ENCODE measurements around the gene CMIP.

Gene CMIP

DNA sequence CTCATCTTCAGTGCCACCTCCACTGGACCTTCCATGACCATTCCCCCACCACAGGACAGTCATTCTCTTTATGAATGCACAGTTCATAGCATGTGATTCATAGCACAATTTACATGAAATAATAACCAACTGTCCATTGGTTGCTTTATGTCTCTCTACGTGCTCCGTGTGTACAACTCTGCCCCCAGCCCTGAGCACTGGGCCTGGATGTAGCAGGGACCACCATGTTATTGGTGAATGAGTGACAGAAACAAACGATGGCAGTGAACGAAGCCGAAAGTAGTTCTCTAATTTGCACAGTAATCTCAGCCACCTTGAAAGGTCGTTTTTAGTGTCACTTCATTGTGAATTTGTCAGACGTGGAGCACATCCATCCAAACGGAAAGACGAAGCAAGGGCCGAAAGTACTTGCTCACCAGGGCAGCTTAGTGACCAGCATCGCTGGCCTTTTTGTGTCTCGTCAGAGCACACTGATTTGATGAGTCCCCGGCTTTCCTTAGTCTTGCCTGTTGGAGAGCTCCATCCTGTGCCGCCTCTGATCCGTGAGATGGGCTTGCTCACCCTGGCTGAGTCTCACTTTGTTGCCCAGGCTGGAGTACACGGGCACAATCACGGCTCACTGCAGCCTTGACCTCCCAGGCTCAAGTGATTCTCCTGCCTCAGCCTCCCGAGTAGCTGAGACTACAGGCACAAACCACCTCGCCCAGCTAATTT is 95.3 kb downstream of the CMIP start:
- TF ChIP-seq TAF1 (IDR thresholded peaks at IDR 0.05; ENCODE audit: low read depth): no peak
- TF ChIP-seq REST (IDR thresholded peaks at IDR 0.05; ENCODE audit: low read depth): no peak

DNA sequence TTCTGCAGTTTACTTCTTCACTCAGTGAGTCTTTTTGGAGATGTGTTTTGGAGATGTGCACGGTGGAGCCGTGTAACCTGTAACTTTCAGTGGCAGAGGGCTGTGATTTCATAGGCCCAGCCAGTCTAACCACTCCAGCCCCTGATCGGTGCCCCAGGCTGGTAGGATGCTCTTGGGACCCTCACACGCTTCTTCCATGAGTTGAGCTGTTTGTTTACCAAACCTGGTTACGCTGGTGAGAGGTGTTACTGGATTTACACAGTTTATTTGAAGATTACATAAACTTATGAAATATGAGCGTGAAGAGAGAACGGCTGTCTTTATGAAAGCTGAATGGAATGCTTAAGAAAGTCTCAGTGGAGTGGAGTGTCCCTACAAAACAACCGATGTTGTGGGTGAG is 96.7 kb downstream of the CMIP start:
- no peak for TF ChIP-seq REST (IDR thresholded peaks at IDR 0.05; ENCODE audit: low read depth)
- TF ChIP-seq MAX (IDR thresholded peaks at IDR 0.05): no peak
- TF ChIP-seq USF1 (IDR thresholded peaks at IDR 0.05): no peak
- TF ChIP-seq EP300 (IDR thresholded peaks at IDR 0.05; ENCODE audit: borderline replicate concordance): no peak
- no peak for TF ChIP-seq RAD21 (IDR thresholded peaks at IDR 0.05; ENCODE audit: low read depth)
- TF ChIP-seq TCF12 (IDR thresholded peaks at IDR 0.05; ENCODE audit: low read depth): no peak
- no peak for TF ChIP-seq FOXM1 (IDR thresholded peaks at IDR 0.05; ENCODE audit: borderline replicate concordance, low read depth)
- TF ChIP-seq NFIC (IDR thresholded peaks at IDR 0.05): no peak
- TF ChIP-seq YY1 (IDR thresholded peaks at IDR 0.05; ENCODE audit: low read depth): no peak
- no peak for TF ChIP-seq EGR1 (IDR thresholded peaks at IDR 0.05)
- TF ChIP-seq CEBPB (IDR thresholded peaks at IDR 0.05): no peak

DNA sequence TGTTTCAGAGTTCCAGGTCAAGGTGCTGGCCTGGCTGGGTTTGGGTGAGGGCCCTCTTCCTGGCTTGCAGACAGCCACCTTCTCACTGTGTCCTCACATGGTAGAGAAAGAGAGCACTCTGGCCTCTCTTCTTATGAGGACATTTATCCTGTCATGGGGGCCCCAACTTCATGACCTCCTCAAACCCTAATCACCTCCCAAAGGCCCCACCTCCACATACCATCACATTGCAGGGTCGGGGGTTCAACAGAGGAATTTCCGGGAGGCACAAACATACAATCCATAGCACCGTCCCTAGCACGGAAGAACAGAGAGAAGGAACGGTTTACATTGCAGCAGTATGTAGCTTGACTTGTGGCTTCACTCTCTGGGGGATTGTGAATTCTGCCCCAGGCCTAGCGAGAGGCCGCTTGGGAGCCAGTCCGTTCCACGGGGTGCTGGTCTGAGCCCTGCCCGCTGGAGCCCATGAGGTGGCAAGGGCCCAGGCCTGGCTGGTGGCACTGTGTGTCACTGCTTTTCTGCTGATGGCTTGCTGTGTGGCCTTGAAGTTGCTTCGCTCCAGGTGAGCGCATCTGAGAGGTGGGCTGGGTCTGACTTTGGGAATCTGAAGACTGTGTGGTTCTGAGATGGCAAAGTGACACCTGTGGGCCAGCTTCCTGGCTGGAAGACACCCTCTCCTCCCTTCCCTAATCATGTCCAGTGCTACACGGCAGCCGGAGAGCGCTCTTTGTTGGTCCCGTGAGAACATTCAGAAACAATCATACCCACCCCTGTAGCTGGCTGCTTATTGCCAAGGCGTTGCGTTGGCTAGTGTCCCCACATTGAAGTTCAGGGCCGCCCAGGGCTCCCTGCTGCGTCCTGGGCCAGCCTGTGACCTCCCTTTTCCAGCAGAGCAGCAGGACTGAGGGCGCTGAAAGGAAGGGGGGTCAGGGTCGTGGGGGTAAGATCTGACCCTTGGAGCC is 98.3 kb downstream of the CMIP start:
- TF ChIP-seq NFIC (IDR thresholded peaks at IDR 0.05): no peak
- no peak for TF ChIP-seq USF1 (IDR thresholded peaks at IDR 0.05)
- no peak for TF ChIP-seq TCF12 (IDR thresholded peaks at IDR 0.05; ENCODE audit: low read depth)
- TF ChIP-seq REST (IDR thresholded peaks at IDR 0.05; ENCODE audit: low read depth): no peak
- no peak for TF ChIP-seq RAD21 (IDR thresholded peaks at IDR 0.05; ENCODE audit: low read depth)
- no peak for TF ChIP-seq TAF1 (IDR thresholded peaks at IDR 0.05; ENCODE audit: low read depth)
- no peak for TF ChIP-seq TEAD4 (IDR thresholded peaks at IDR 0.05)
- no peak for TF ChIP-seq MAX (IDR thresholded peaks at IDR 0.05)
- no peak for TF ChIP-seq EP300 (IDR thresholded peaks at IDR 0.05; ENCODE audit: borderline replicate concordance)
- TF ChIP-seq ZBTB7A (IDR thresholded peaks at IDR 0.05; ENCODE audit: low read depth): no peak
- no peak for TF ChIP-seq CEBPB (IDR thresholded peaks at IDR 0.05)
- no peak for TF ChIP-seq CREB1 (IDR thresholded peaks at IDR 0.05; ENCODE audit: low read depth)
- TF ChIP-seq YY1 (IDR thresholded peaks at IDR 0.05; ENCODE audit: low read depth): no peak
- no peak for TF ChIP-seq FOXM1 (IDR thresholded peaks at IDR 0.05; ENCODE audit: borderline replicate concordance, low read depth)
- no peak for TF ChIP-seq EGR1 (IDR thresholded peaks at IDR 0.05)

DNA sequence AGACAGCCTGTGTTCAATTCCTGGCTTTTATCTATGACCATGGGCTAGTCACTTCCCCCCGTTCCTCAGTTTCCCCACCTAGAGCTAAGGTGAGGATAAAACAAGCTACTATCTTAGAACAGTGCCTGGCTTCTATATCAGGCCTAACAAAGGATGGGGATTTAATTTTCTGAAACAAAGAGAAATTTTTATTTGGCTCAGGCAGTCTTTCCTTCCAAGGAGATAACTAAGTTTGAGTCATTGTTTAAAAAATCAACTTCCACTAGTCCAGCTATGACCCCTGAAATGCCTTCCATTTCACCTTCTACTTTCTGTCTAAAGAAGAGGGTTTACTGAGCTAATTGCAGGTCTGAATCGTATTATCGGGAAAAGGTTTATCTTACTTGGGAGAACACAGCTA is 99.0 kb downstream of the CMIP start:
- TF ChIP-seq USF1 (IDR thresholded peaks at IDR 0.05) (no peak), TAF1 (IDR thresholded peaks at IDR 0.05; ENCODE audit: low read depth) (no peak), NFIC (IDR thresholded peaks at IDR 0.05) (no peak), FOXM1 (IDR thresholded peaks at IDR 0.05; ENCODE audit: borderline replicate concordance, low read depth) (no peak), CREB1 (IDR thresholded peaks at IDR 0.05; ENCODE audit: low read depth) (no peak), YY1 (IDR thresholded peaks at IDR 0.05; ENCODE audit: low read depth) (no peak)
